GM11168 (cell line): Measurements from ENCODE around the gene LANCL1.

Experiments
- in situ Hi-C: fragments of 300-500 bp; cut with MboI; formaldehyde crosslinking; loops from one replicate; pipeline ENCODE4 v1.12.0; 2022; ENCODE audit warnings: low sequenced_read_pairs; ENCODE audit not compliant: unreplicated experiment

LANCL1 gene

GRCh38 chr2:210476194-210477128 is at the start of gene LANCL1:
Gene LANCL1, minus strand, starts transcription at chr2:210476759. Its CDS starts 363 bp downstream, at chr2:210476396.
- in situ Hi-C loops = no loop called here

DNA sequence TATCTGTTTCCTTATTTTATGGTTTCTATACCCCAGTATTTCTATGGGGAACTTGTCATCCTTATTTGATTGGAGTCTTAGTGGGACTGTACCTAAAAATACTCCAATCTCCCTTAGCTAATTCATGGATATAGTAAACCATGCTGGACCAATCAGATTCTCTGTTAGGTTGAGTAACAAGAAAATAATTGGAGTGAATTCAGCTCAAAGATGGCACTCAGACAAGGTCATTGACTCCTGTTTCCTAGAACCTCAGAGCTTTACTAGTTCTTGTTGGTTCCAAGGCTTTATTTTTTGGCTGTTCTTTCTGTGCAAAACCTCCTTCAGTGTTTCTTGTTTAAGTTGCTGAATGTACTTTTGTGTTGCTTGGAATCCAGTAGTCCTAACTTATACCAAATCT is 48.0 kb upstream of the LANCL1 start:
- in situ Hi-C loops = no loop called here

DNA sequence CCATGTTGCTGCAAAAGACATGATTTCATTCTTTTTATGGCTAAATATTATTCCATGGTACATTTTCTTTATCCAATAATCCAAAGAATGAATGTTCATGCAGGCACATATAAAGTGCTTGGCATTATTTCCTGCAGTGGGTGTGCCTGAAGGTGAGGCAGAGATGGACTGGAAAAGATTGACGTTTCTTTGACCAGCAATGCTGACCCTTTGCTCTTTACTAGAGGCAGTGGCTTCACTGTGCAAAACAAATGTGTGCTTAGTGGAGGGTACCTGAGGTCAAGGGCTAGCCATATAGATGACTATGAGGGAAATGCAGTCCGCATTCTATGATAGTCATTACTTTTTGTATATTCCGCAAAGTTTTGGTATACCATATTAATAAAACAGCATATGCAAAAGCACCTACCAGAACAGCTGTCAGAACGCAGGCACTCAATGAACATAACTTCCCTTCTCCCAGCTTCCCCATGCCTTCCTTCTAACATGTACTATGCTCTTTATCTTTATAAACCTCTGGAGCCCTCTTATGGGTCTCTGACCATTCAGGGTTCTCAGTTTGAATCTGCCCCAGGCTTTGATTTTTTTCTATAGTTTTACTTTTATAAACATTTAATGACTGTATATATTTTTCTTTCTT is 47.2 kb upstream of the LANCL1 start:
- in situ Hi-C loops = no loop called here

- in situ Hi-C loops = no loop called here
Observed at GRCh38 chr2:210522399-210522798, 45.8 kb upstream of the LANCL1 start.

DNA sequence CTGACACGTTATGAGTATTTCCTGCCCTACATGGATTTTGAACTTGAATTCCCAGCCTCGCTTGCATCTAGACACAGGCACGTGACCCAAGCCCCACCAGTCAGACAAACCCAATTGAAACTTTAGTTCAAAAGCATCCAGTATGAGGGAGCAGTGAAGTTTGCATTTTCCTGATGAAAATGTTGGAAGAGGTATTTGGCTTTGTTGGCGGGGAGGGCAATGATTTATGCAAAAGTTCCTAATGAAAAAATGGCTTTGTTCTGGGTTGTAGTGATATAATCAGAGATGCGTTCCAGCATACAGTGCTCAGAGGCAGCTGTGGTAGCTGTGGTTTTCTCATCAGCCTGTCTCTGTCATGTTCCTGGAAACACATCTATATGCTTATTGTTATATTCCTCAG is 43.0 kb upstream of the LANCL1 start:
- in situ Hi-C loops = no loop called here

DNA sequence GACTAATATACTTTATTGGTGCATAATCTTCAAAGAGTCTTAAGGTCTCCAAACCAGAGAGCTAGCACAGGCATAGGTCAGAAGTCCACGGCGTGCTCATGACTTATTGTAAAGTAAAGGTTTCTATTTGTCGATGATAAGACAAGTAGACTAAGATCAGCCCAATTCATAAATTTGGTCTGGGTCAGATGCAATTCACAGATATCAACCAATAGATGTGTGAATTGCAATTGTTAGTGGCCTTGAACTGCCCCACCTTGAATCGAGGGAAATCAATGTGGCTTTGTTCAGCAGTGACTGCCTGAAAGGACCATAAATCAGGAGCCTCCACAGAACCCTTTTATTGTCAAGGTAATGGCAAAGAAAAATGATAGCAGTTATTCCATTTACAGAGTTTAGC is 40.7 kb upstream of the LANCL1 start:
- in situ Hi-C loops = no loop called here

DNA sequence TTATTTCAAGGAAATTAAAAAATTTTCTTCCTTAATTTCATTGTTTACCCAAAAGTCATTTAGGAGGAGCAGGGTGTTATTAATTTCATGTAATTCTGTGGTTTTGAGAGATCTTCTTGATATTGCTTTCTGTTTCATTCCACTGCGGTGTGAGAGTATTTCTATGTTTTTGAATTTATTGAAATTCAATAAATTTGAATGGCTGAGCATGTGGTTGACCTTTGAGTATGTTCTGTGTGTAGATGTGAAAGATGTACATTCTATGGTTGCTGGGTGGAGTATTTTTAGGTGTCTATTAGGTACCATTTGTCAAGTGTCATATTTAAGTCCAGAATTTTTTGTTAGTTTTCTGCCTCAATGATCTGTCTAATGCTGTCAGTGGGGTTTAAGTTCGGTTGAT is 39.4 kb upstream of the LANCL1 start:
- in situ Hi-C loops = no loop called here

- in situ Hi-C loops = no loop called here
Observed at GRCh38 chr2:210503725-210504191, 27.2 kb upstream of the LANCL1 start.

- in situ Hi-C loops = no loop called here
Observed at GRCh38 chr2:210503001-210503623, 26.6 kb upstream of the LANCL1 start.

- in situ Hi-C loops = no loop called here
Observed at GRCh38 chr2:210496512-210496911, 20.0 kb upstream of the LANCL1 start.

GRCh38 chr2:210493528-210493927 is 17.0 kb upstream of the LANCL1 start:
- in situ Hi-C loops = no loop called here

- in situ Hi-C loops = no loop called here
Observed at GRCh38 chr2:210481601-210482175, 5.1 kb upstream of the LANCL1 start.

- in situ Hi-C loops = no loop called here
Observed at GRCh38 chr2:210480764-210481163, 4.2 kb upstream of the LANCL1 start.

GRCh38 chr2:210480079-210480478 is 3.5 kb upstream of the LANCL1 start:
- in situ Hi-C loops = no loop called here

DNA sequence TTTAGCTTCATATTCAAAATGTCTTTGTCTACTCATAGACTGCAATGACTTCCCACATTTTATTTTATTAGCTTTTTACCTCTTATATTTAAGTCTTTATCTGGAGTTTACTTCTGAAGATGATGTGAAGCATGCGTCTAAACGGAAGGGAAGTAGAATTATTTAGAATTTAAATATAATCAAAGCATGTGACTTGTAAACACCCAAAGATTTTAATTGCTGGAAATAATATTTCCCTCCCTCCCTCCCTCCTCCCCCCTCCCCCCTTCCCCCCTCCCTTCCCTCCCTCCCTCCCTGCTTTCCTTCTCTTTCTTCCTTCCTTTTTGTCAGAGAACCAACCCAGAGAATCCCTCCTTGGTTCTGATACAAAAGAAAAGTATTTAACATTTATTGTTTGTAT is 2.1 kb upstream of the LANCL1 start:
- in situ Hi-C loops = no loop called here

GRCh38 chr2:210477496-210477895 is 937 bp upstream of the LANCL1 start:
- in situ Hi-C loops = no loop called here

GRCh38 chr2:210475706-210476105 is 853 bp downstream of the LANCL1 start:
- in situ Hi-C loops = no loop called here

- in situ Hi-C loops = no loop called here
Observed at GRCh38 chr2:210474776-210475175, 1.8 kb downstream of the LANCL1 start.

DNA sequence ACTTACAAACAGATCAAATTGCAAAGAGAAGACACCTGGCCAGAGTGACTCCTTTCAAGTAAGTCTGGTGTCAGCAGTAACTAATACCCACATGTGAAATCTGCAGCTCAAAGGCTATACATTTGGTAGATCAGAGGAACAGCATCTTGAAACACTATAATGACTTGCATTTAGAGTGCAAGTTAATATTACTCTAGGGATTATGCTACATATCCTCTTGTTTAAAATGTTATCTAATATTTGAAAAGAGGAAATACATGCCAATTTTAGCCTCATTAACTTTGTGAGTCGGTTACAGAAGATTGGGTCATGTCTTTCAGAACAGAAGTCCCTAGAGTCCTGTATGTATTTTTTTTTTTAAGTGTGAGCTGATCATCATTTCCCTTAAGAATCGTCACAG is 15.2 kb downstream of the LANCL1 start:
- in situ Hi-C loops = no loop called here

GRCh38 chr2:210460322-210461227 is 16.0 kb downstream of the LANCL1 start:
- in situ Hi-C loops = no loop called here
